ENCODE measurements around the gene AJAP1.

DNA sequence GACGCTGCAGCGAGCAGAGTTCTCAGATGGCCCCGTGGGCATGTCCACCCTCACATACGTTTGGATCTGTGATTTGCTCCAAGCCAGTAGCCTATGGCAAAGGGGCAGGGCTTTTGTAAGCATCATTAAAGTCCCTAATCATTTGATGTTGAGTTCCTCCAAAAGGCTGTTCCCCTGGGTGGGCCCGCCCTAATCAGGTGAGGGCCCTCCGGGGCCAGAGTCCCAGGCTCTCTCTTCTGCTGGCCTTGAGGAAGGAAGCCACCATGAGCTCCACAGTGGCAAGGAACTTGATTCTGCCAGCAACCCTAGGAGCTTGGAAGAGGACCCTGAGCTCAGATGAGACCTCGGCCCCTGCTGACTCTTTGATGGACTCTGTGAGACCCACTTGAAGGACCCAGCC is 25.4 kb upstream of the AJAP1 start:
- TF ChIP-seq ZNF621 (tag by site-specific recombination; IDR thresholded peaks at IDR 0.05) (no peak), ZNF473 (tag by site-specific recombination; IDR thresholded peaks at IDR 0.05) (no peak)
- TF ChIP-seq, protein P1, sequence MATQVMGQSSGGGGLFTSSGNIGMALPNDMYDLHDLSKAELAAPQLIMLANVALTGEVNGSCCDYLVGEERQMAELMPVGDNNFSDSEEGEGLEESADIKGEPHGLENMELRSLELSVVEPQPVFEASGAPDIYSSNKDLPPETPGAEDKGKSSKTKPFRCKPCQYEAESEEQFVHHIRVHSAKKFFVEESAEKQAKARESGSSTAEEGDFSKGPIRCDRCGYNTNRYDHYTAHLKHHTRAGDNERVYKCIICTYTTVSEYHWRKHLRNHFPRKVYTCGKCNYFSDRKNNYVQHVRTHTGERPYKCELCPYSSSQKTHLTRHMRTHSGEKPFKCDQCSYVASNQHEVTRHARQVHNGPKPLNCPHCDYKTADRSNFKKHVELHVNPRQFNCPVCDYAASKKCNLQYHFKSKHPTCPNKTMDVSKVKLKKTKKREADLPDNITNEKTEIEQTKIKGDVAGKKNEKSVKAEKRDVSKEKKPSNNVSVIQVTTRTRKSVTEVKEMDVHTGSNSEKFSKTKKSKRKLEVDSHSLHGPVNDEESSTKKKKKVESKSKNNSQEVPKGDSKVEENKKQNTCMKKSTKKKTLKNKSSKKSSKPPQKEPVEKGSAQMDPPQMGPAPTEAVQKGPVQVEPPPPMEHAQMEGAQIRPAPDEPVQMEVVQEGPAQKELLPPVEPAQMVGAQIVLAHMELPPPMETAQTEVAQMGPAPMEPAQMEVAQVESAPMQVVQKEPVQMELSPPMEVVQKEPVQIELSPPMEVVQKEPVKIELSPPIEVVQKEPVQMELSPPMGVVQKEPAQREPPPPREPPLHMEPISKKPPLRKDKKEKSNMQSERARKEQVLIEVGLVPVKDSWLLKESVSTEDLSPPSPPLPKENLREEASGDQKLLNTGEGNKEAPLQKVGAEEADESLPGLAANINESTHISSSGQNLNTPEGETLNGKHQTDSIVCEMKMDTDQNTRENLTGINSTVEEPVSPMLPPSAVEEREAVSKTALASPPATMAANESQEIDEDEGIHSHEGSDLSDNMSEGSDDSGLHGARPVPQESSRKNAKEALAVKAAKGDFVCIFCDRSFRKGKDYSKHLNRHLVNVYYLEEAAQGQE (tag by site-specific recombination; IDR thresholded peaks at IDR 0.05): no peak
